Coronary artery (tissue), 2 donors: Measurements from ENCODE around the gene EPG5.

ENCODE experiments used
- DNase-seq: peaks from one replicate; pipeline ENCODE4 v3.0.0-alpha.2; 2017; ENCODE audit warnings: low spot score
- H3K27ac ChIP-seq, 2 donors: fragments of 200-600 bp; sonication (generic); one replicate each; pipeline ENCODE4 v1.5.1; 2016 to 2019
- H3K4me3 ChIP-seq: fragments of 200-600 bp; sonication (generic); 2 replicates; pipeline ENCODE4 v1.5.1; 2016; ENCODE audit warnings: mild to moderate bottlenecking, moderate library complexity
- CTCF ChIP-seq: fragments of 200-600 bp; sonication (generic); IDR thresholded peaks from one replicate; pipeline ENCODE4 v1.5.1; 2019; ENCODE audit warnings: antibody characterized with exemption

The EPG5 gene

GRCh38 chr18:45920367-45920766 lies 46.8 kb downstream of the EPG5 start:
- no peak for TF ChIP-seq CTCF
- DNase-seq = no peak
- Histone ChIP-seq H3K27ac (no peak overlapping the region), H3K4me3 (no peak overlapping the region)

- Histone ChIP-seq H3K4me3 (no peak overlapping the region), H3K27ac (no peak overlapping the region)
- no peak for DNase-seq
- no peak for TF ChIP-seq CTCF
These were observed 50.8 kb downstream of the EPG5 start for GRCh38 chr18:45916302-45916701.

- H3K27ac ChIP-seq = no peak overlapping the region
- DNase-seq = no peak
- TF ChIP-seq CTCF = no peak
- no peak overlapping the region for H3K4me3 ChIP-seq
These were observed 53.9 kb downstream of the EPG5 start for GRCh38 chr18:45913276-45913675.

GRCh38 chr18:45910405-45911023 lies 56.6 kb downstream of the EPG5 start:
- TF ChIP-seq CTCF = peak; percentile 56
- Histone ChIP-seq H3K27ac (no peak overlapping the region), H3K4me3 (no peak overlapping the region)
- DNase-seq = no peak

GRCh38 chr18:45901654-45902210 lies 65.4 kb downstream of the EPG5 start:
- Histone ChIP-seq H3K4me3 (no peak overlapping the region), H3K27ac (no peak overlapping the region)
- TF ChIP-seq CTCF = no peak
- DNase-seq = no peak

GRCh38 chr18:45900623-45901022 lies 66.5 kb downstream of the EPG5 start:
- no peak for DNase-seq
- no peak overlapping the region for H3K4me3 ChIP-seq
- H3K27ac ChIP-seq = no peak overlapping the region
- TF ChIP-seq CTCF = no peak

GRCh38 chr18:45896991-45897390 lies 70.1 kb downstream of the EPG5 start:
- no peak for TF ChIP-seq CTCF
- H3K27ac ChIP-seq = no peak overlapping the region
- H3K4me3 ChIP-seq = no peak overlapping the region
- no peak for DNase-seq
